Activated naive CD4-positive, alpha-beta T cell treated with anti-CD3 and anti-CD28 coated beads, Interleukin-2, amount 10 ng/mL, durations not matched to agents 7 days and 5 days (primary cell): ENCODE measurements around the gene REG3A.

Experiments
- CTCF ChIA-PET: fragments of 350-600 bp; sonication (Branson Sonifier 250); formaldehyde crosslinking; loops from one replicate; lab custom pipeline; 2021; ENCODE audit warnings: antibody characterized with exemption; lab: Charles Lee
- DNase-seq: peaks from one replicate; pipeline ENCODE4 v3.0.0-alpha.2; 2020
- H3K27ac Mint-ChIP-seq: one replicate; pipeline ENCODE4 v1.8.0; 2021; ENCODE audit warnings: mild to moderate bottlenecking, moderate library complexity, mixed read lengths
- H3K27me3 Mint-ChIP-seq: one replicate; pipeline ENCODE4 v1.8.0; 2021; ENCODE audit warnings: mild to moderate bottlenecking, mixed read lengths
- H3K36me3 Mint-ChIP-seq: one replicate; pipeline ENCODE4 v1.8.0; 2021; ENCODE audit warnings: mixed read lengths
- H3K4me1 Mint-ChIP-seq: one replicate; pipeline ENCODE4 v1.8.0; 2021; ENCODE audit warnings: mixed read lengths
- H3K4me3 Mint-ChIP-seq: one replicate; pipeline ENCODE4 v1.8.0; 2021; ENCODE audit warnings: mild to moderate bottlenecking, moderate library complexity, mixed read lengths
- H3K9me3 Mint-ChIP-seq: one replicate; pipeline ENCODE4 v1.8.0; 2021; ENCODE audit warnings: mixed read lengths

Gene REG3A

DNA sequence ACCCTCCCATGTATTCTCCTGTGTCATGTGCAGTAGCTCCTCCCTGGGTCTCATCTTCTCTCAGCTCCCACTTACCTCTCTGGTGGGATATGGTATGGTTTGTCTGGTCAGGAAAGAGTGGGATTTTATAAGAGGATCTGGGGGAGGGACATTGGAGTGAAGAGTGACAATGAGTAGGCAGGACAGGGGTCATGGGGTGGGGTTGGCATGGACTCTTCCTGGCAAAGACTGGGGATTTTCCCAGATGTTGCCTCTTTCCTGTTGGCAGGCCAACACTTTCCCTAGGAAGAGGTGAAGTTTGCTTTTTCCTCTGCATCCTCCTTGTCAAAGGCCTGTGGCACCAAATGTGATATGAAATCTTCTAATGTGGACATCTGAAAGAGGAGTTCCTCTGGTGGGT, at the start of gene REG3A:
REG3A (minus strand) TSS at position 101 of the 400 bp plus-strand sequence. CDS start 348 bp downstream, outside the sequence.
- H3K4me3 Mint-ChIP-seq, result no peak within 1 kb of the TSS

DNA sequence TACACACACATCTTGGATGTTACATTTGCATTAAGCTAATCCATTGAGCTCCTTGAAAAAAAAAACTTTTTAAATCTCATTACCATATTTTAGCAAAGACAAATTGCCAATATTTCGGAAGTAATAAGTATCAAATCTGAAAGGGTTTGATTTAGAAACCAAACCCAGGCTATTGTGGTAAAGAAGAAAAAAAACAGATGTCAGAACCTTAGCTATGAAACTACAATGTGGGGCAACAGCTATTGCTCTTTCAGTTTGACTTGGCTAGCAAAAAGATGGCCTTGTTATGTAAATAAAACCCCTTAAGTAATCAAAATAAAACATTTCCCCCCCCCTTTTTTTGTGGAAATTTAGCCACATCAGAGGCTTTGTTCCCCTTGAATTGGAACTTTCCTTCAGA, 41.2 kb upstream of the REG3A start:
- H3K9me3 Mint-ChIP-seq, result no peaks in the 10 kb centered on the region
- H3K27ac Mint-ChIP-seq, result no peak overlapping the region
- CTCF ChIA-PET, result no interaction called here
- H3K27me3 Mint-ChIP-seq, result no peaks in the 10 kb centered on the region
- H3K36me3 Mint-ChIP-seq, result no peaks in the 10 kb centered on the region
- H3K4me1 Mint-ChIP-seq, result no peaks in the 10 kb centered on the region
- no peak for DNase-seq
- no peak overlapping the region for H3K4me3 Mint-ChIP-seq

More for the DNA sequence above, at the start of gene REG3A:
- DNase-seq, result no peak
- Mint-ChIP-seq H3K27ac (no peak within 1 kb of the TSS), H3K36me3 (no peaks in the 10 kb centered on the region), H3K9me3 (peaks cover 10% of the 10 kb centered on the region), H3K27me3 (no peaks in the 10 kb centered on the region), H3K4me1 (no peaks in the 10 kb centered on the region)
- CTCF ChIA-PET, result no interaction called here

DNA sequence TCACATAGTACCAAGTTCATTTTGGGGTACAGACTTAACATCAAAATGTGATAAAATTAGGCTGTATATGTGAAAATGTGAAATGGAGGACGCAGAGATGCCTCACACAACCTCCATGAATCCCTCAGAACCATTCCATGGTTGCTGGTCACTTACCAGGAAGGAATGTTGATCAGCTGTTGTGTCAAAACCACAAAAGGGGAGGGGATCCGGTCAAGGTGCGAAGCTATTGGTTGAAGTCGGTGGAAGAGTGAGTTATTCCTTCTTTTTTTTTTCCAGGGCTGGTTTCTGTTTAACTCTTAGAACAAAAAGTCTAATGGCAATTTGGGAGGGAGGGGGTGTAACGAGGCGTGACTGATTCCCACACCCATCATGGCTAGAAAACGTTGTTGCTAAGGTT, 32.3 kb upstream of the REG3A start:
- CTCF ChIA-PET, result no interaction called here
- Mint-ChIP-seq H3K4me3 (no peak overlapping the region), H3K4me1 (no peaks in the 10 kb centered on the region), H3K27me3 (no peaks in the 10 kb centered on the region), H3K36me3 (no peaks in the 10 kb centered on the region), H3K27ac (no peak overlapping the region), H3K9me3 (no peaks in the 10 kb centered on the region)
- no peak for DNase-seq

DNA sequence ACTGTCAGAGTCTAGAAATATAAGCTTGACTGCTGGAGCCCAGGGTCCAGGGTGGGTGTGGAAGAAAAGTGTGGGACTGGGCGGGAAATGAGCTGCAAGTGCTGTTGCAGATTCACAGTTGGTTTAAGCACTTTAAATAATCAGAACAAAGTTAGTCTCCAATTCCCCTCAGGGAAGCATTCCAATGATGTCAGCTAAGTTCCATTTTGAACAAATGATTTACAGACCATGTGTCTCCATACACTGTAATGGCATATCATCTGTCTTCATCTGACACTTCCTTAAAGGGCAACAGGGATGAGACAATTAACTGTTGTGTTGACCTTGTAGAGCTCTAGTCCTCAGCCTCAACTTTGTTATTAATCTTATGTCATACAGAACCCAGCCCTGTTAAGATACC, 31.5 kb upstream of the REG3A start:
- no peak overlapping the region for H3K27ac Mint-ChIP-seq
- no peaks in the 10 kb centered on the region for H3K27me3 Mint-ChIP-seq
- H3K4me1 Mint-ChIP-seq, result no peaks in the 10 kb centered on the region
- H3K9me3 Mint-ChIP-seq, result no peaks in the 10 kb centered on the region
- H3K4me3 Mint-ChIP-seq, result no peak overlapping the region
- DNase-seq, result no peak
- CTCF ChIA-PET, result no interaction called here
- H3K36me3 Mint-ChIP-seq, result no peaks in the 10 kb centered on the region

DNA sequence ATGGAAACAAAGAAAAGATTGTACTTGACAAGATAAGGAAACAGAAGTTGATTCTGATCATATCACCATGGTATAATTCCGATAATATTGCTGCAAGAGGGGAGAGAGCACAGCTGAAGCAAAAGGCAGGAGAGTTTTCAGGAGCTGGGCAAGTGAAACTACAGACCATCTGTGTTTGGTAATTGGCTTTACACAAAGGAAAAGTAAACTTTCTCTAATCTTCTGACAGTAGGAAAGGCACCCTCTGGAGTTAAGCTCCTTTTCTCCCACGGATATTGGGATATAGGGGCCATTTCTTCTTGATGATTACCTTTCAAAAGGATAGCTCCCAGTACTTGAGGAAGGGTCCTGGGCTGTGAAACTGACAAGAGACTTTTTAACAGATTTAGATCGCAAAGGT, 29.9 kb upstream of the REG3A start:
- CTCF ChIA-PET, result no interaction called here
- H3K27ac Mint-ChIP-seq, result no peak overlapping the region
- no peak overlapping the region for H3K4me3 Mint-ChIP-seq

DNA sequence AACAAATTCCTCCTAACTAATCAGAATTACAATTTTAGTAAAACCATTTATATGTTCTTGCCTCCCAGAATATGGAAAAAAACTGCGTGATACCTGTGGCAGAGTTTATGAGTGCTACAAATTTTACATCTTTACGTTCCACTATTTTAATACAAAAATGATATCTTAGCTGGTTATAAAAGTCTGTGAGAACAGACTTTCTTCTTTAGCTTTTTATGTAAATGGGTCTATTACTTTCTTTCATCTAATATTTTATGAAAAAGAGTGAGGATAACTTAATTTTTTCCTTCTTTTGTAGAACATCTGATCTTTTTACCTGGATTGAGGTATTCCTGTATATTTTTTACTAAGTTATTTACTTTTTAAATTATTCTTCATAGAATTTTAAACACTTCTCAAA, 22.1 kb upstream of the REG3A start:
- H3K36me3 Mint-ChIP-seq, result no peaks in the 10 kb centered on the region
- H3K9me3 Mint-ChIP-seq, result peaks cover 15% of the 10 kb centered on the region
- H3K4me1 Mint-ChIP-seq, result no peaks in the 10 kb centered on the region
- CTCF ChIA-PET, result no interaction called here
- H3K27ac Mint-ChIP-seq, result no peak overlapping the region
- no peaks in the 10 kb centered on the region for H3K27me3 Mint-ChIP-seq
- DNase-seq, result no peak
- no peak overlapping the region for H3K4me3 Mint-ChIP-seq

More for the DNA sequence above, 29.9 kb upstream of the REG3A start:
- Mint-ChIP-seq H3K4me1 (no peaks in the 10 kb centered on the region), H3K27me3 (no peaks in the 10 kb centered on the region), H3K36me3 (no peaks in the 10 kb centered on the region), H3K9me3 (peaks cover 4% of the 10 kb centered on the region)
- DNase-seq, result no peak

DNA sequence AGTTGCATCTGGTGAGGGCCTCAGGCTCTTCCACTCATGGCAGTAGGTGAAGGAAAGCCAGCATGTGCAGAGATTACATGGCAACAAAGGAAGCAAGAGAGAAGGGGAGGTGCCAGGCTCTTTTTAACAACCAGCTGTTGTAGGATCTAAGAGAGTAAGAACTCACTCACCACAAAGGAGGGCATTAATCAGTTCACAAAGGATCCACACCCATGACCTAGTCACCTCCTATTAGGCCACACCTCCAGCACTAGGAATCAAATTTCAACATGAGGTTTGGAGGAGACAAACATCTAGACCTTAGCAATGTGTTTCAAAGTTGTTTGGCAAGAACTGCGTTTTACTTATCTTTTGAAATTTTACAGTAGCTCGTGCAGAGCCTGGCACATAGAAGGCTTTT, 20.5 kb upstream of the REG3A start:
- Mint-ChIP-seq H3K4me1 (no peaks in the 10 kb centered on the region), H3K27me3 (no peaks in the 10 kb centered on the region), H3K4me3 (no peak overlapping the region), H3K9me3 (peaks cover 15% of the 10 kb centered on the region), H3K27ac (no peak overlapping the region), H3K36me3 (no peaks in the 10 kb centered on the region)
- DNase-seq, result no peak
- CTCF ChIA-PET, result no interaction called here

DNA sequence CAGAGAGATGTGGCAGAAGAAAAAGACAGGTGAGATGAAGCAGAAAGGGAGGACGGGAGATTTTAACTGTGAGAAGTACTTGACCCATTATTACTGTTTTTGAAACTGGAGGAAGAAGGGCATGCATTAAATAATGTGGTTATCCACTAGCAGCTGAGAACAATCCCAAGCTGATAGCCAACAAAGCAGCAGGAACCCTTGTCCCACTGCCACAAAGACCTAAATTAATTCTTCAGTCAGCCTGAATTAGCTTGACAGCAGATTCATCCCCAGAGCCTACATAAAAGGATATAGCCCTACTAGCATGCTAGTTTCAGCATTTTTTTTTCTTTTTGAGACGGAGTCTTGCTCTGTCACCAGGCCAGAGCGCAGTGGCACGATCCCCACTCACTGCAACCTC, 19.5 kb upstream of the REG3A start:
- CTCF ChIA-PET, result no interaction called here
- Mint-ChIP-seq H3K4me3 (no peak overlapping the region), H3K9me3 (peaks cover 9% of the 10 kb centered on the region), H3K4me1 (no peaks in the 10 kb centered on the region), H3K27me3 (no peaks in the 10 kb centered on the region), H3K36me3 (no peaks in the 10 kb centered on the region), H3K27ac (no peak overlapping the region)
- no peak for DNase-seq

DNA sequence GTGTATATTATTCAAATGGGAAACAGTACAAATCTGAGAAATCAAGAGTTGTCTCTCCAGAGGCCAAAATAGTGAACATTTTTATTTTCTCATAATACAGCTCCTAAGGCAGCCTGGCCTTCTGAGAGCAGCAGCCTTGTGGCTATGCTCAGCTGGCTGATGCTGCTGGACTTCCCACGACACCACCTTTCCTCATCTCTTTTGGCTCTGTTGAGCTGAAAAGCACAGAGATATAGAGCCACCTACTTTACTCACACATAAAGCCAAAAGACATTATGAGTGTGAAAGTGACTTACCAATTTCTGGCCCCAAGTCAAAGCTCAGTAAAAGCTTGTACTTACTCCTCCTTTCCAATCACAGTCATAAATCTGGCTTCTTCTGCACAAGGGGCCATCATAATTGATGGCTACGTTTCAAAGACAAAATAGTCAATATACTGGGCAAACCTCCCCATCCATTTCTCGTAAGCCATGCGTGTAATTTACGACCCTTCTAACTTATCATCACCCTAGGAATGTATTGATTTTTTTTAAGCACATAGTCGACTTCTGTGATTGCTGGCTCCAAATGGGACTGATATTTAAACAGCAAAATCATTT, 18.6 kb upstream of the REG3A start:
- no peak overlapping the region for H3K4me3 Mint-ChIP-seq
- no peaks in the 10 kb centered on the region for H3K27me3 Mint-ChIP-seq
- no peak for DNase-seq
- H3K27ac Mint-ChIP-seq, result no peak overlapping the region
- peaks cover 9% of the 10 kb centered on the region for H3K9me3 Mint-ChIP-seq
- H3K36me3 Mint-ChIP-seq, result no peaks in the 10 kb centered on the region
- CTCF ChIA-PET, result no interaction called here
- H3K4me1 Mint-ChIP-seq, result no peaks in the 10 kb centered on the region

DNA sequence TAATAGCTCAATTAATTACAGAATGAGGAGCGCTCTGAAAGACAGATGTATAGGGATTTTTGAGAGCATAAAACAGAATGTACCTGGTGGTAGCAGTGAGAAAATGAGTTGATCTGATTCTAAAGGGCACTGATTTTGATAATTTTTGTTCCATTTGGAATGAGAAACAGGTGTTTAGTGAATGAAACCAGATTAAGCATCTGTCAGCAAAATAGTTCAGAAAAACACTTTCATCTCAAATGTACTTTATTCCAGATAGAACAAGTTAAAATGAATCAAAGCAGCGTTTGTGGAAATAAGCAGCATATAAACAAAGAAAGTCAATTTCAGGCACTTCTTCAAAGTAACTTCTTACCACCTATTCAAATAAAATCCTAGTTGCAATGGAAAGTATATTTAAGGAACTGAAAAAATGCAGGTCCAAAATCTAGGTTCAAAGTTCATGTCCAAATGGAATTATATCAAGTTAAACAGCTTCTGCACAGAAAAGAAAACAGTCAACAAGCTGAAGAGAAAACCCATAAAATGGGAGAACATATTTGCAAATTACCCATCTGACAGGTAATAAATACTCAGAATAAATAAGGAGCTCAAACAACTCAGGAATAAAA, 11.9 kb upstream of the REG3A start:
- H3K9me3 Mint-ChIP-seq, result peaks cover 13% of the 10 kb centered on the region
- CTCF ChIA-PET, result no interaction called here

DNA sequence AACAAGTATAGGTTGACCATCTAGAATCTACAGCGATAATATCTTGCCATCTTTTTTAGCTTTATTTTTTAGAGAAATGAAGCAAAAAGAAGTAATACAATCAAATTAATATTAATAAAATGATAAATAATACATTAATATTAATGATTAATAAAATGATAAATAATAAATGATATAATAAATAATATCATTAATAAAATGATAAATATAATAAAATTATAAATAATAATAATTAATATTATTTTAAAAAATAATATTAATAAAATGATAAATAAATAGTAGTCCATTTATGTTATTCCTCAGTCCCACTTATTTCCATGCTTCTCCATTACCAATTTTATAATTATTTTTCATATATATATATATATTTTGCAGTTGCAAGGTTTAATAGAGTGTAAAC, 3.2 kb upstream of the REG3A start:
- CTCF ChIA-PET, result no interaction called here
- no peak overlapping the region for H3K27ac Mint-ChIP-seq
- no peaks in the 10 kb centered on the region for H3K27me3 Mint-ChIP-seq
- no peaks in the 10 kb centered on the region for H3K4me1 Mint-ChIP-seq
- H3K36me3 Mint-ChIP-seq, result no peaks in the 10 kb centered on the region
- peaks cover 4% of the 10 kb centered on the region for H3K9me3 Mint-ChIP-seq
- DNase-seq, result no peak
- H3K4me3 Mint-ChIP-seq, result no peak overlapping the region

More for the DNA sequence above, 11.9 kb upstream of the REG3A start:
- no peaks in the 10 kb centered on the region for H3K36me3 Mint-ChIP-seq
- DNase-seq, result no peak
- no peaks in the 10 kb centered on the region for H3K27me3 Mint-ChIP-seq
- no peak overlapping the region for H3K4me3 Mint-ChIP-seq
- no peak overlapping the region for H3K27ac Mint-ChIP-seq
- H3K4me1 Mint-ChIP-seq, result no peaks in the 10 kb centered on the region

DNA sequence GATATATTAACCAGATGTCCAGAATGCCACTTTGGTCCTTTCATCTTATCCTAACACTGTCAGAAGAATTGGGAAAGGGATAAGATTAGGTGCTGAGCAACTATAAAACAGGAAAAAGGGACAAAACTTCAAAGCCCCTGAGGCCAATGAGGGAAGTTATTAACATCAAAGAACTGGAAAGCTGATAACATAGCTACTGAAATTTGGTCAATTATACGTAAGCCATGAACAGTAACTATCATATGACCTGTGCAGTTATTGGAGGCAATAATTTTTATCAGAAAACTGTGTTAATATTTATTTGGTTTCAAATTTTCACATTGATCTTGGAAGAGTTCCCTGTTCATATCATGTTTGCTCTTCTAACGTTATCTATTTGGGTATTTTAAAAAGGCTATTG, 2.6 kb upstream of the REG3A start:
- no peaks in the 10 kb centered on the region for H3K4me1 Mint-ChIP-seq
- DNase-seq, result no peak
- H3K9me3 Mint-ChIP-seq, result peaks cover 4% of the 10 kb centered on the region
- H3K27ac Mint-ChIP-seq, result no peak overlapping the region
- H3K27me3 Mint-ChIP-seq, result no peaks in the 10 kb centered on the region
- H3K4me3 Mint-ChIP-seq, result no peak overlapping the region
- no peaks in the 10 kb centered on the region for H3K36me3 Mint-ChIP-seq
- CTCF ChIA-PET, result no interaction called here

DNA sequence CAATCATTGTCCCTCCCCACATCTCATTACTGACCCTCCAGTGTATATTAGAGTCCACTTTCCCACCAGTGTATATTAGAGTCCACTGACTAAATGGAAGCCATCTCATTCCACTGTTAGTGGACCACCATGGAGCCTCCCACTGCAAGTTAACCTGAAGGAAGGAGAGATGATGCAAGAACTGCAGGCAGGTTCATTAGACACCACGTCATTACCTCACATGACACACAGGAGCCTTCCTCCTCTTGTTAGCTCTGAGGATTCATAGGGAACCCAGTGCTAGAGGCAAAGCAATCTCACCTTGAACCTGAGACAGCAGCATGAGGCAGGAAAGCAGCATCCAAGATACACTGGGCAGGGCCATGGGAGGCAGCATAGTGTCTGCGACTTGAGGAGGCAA, 523 bp downstream of the REG3A start:
- Mint-ChIP-seq H3K27me3 (no peaks in the 10 kb centered on the region), H3K36me3 (no peaks in the 10 kb centered on the region), H3K27ac (no peak overlapping the region), H3K4me3 (no peak overlapping the region), H3K9me3 (peaks cover 10% of the 10 kb centered on the region), H3K4me1 (no peaks in the 10 kb centered on the region)
- no peak for DNase-seq
- CTCF ChIA-PET, result no interaction called here

DNA sequence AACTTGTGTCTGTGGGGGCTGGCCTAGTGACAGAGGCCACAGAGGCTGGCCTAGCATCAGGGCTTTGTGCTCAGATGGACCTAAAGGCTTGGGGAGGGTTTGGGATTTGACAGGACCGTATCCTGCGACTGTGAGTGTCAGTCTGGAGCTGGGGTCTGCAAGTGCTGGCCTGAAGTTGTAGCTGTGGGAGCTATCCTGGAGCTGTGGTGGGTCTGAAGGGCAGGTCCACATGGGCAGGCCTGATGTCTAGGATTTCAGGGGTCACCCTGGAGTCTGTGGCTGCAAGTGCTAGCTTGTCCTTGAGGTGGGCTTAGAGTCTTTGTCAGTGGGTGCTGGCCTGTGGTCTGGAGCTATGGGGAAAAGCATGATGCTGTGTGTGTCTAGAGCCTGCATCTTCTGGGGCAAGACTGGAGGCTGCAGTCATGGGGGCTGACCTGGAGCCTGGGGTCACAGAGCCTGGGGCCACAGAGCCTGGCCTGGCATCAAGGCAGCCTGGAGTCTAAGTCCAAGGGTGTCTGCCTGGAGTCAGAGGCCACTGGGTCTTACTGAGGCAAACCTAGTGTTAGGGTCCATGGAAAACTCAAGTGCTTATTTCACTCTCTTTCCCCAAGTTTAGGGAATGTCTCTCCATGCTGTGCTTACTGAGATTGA, 3.6 kb downstream of the REG3A start:
- H3K4me3 Mint-ChIP-seq, result no peak overlapping the region
- DNase-seq, result no peak
- CTCF ChIA-PET, result no interaction called here
- H3K27ac Mint-ChIP-seq, result no peak overlapping the region
- no peaks in the 10 kb centered on the region for H3K4me1 Mint-ChIP-seq
- no peaks in the 10 kb centered on the region for H3K36me3 Mint-ChIP-seq
- no peaks in the 10 kb centered on the region for H3K27me3 Mint-ChIP-seq
- peaks cover 10% of the 10 kb centered on the region for H3K9me3 Mint-ChIP-seq

DNA sequence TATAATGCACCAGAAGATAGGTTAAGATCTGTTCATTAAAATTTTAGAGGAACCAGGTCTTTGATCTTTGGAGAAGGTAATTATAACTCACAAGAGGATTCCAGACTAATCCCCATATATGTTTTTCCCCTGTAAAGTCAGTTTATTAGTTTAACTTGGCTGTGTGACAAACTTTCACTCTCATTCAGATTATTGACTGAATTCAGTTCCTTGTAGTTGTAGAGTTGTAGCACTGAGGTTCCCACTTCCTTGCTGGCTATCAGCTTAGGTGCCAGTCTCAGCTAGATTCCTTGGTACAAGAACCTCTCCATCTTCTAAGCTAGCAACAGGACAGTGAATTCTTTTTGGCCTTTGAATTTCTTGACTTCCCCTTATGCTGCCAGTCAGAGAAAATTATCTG, 20.1 kb downstream of the REG3A start:
- Mint-ChIP-seq H3K27ac (no peak overlapping the region), H3K4me3 (no peak overlapping the region), H3K27me3 (no peaks in the 10 kb centered on the region), H3K36me3 (no peaks in the 10 kb centered on the region), H3K4me1 (no peaks in the 10 kb centered on the region), H3K9me3 (peaks cover 16% of the 10 kb centered on the region)
- no peak for DNase-seq
- CTCF ChIA-PET, result no interaction called here
